ENCODE results near the gene ATP8B3.

DNA sequence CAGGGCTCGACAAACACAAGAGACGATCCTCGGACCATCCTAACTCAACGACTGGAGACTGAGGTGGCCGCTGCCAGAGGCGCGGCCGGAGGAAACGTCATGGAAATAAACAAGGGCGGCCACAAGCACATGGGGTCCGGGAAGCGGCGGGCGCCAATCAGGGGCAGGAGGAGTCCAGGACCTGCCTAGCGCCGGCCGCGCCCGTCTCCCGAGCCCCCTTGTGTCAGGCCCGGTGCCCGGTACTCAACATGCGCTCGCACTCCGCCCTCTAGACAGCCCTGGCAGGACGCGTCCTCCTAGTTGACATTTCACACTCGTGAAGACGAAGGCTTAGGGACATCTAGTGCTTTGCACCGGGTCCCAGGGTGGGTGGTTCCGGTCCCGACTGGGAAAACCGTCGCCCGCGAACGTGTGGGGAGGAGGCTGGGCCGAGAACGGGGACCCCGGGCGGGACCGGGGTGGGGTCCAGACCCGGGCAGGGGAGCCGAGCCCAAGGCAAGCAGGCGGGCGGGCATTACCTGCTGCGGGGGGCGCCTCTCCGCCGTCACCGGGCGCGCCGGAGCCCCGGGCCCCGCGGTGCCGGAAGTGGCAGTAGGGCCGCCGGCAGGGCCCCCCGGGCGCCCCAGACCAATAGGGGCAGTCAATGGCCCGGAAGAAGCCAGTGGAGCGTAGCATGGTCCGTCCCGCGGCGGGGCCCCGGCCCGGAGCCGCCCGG lies 35.8 kb upstream of the ATP8B3 start:
- TF ChIP-seq, protein P1, sequence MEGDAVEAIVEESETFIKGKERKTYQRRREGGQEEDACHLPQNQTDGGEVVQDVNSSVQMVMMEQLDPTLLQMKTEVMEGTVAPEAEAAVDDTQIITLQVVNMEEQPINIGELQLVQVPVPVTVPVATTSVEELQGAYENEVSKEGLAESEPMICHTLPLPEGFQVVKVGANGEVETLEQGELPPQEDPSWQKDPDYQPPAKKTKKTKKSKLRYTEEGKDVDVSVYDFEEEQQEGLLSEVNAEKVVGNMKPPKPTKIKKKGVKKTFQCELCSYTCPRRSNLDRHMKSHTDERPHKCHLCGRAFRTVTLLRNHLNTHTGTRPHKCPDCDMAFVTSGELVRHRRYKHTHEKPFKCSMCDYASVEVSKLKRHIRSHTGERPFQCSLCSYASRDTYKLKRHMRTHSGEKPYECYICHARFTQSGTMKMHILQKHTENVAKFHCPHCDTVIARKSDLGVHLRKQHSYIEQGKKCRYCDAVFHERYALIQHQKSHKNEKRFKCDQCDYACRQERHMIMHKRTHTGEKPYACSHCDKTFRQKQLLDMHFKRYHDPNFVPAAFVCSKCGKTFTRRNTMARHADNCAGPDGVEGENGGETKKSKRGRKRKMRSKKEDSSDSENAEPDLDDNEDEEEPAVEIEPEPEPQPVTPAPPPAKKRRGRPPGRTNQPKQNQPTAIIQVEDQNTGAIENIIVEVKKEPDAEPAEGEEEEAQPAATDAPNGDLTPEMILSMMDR (IDR thresholded peaks at IDR 0.05 in 8 of 11, conservative IDR thresholded peaks at IDR 0.05 in 3 of 11), result no peak
- peak; percentile 36 to 67 (median 56) for TF ChIP-seq POLR2AphosphoS5 (IDR thresholded peaks at IDR 0.05)
- TF ChIP-seq POLR2A (IDR thresholded peaks at IDR 0.05), result peak in 1 of 3 donors; percentile 6

Measured in spleen (tissue), 7 donors.